Keratinocyte (primary cell): ENCODE measurements around the gene TPM4. TPM values are rescaled to one million over a fixed set of nuclear protein-coding genes. Genes with fewer than 3 reads are reported as not detected.

Experiments
- DNase-seq: peaks from one replicate; pipeline ENCODE4 v3.0.0-alpha.2; 2011; ENCODE audit warnings: low read depth, missing footprints, low spot score
- FAIRE-seq: peaks from 2 replicates; lab custom pipeline; 2011; peaks lifted over from hg19 to GRCh38; lab: Jason Lieb, UNC
- H2AFZ ChIP-seq: 2 replicates; pipeline ENCODE4 v1.6.0; 2012; ENCODE audit warnings: low read length, control low read depth, inconsistent platforms; ENCODE audit not compliant: control insufficient read depth
- H3K27ac ChIP-seq: 2 replicates; pipeline ENCODE4 v1.5.1; 2011; ENCODE audit warnings: low read length; ENCODE audit not compliant: control insufficient read depth, insufficient read depth
- H3K27me3 ChIP-seq: 3 replicates; pipeline ENCODE4 v1.6.0; 2011; ENCODE audit warnings: low read length; ENCODE audit not compliant: control insufficient read depth, insufficient read depth; ENCODE audit errors: extremely low read depth
- H3K36me3 ChIP-seq, 2 experiments: 2 replicates in 1 of 2; 3 replicates in 1 of 2; pipeline ENCODE4 v1.5.1; 2011; ENCODE audit warnings: low read length in 2 of 2, mild to moderate bottlenecking in 1 of 2; ENCODE audit not compliant: control insufficient read depth in 2 of 2, insufficient read depth in 2 of 2; ENCODE audit errors: extremely low read depth in 1 of 2
- H3K4me1 ChIP-seq: 3 replicates; pipeline ENCODE4 v1.5.1; 2011; ENCODE audit warnings: low read length; ENCODE audit not compliant: control insufficient read depth, insufficient read depth; ENCODE audit errors: extremely low read depth
- H3K4me2 ChIP-seq: 3 replicates; pipeline ENCODE4 v1.6.0; 2011; ENCODE audit warnings: low read depth, low read length; ENCODE audit not compliant: control insufficient read depth, insufficient read depth; ENCODE audit errors: extremely low read depth
- H3K4me3 ChIP-seq, 3 experiments: fragments of 200-600 bp in 1 of 3; sonication (generic) in 1 of 3; 2 replicates in 2 of 3; 3 replicates in 1 of 3; pipeline ENCODE4 v1.5.1; 2011 to 2016; ENCODE audit warnings: low read length in 3 of 3, mild to moderate bottlenecking in 3 of 3, control low read depth in 2 of 3, inconsistent platforms in 1 of 3, low read depth in 1 of 3, mixed read lengths in 1 of 3, mixed run types in 1 of 3, moderate library complexity in 1 of 3; ENCODE audit not compliant: control insufficient read depth in 2 of 3, insufficient read depth in 2 of 3; ENCODE audit errors: extremely low read depth in 1 of 3
- H3K79me2 ChIP-seq: 2 replicates; pipeline ENCODE4 v1.6.0; 2012; ENCODE audit warnings: low read length; ENCODE audit not compliant: control insufficient read depth, insufficient read depth
- H3K9ac ChIP-seq: 3 replicates; pipeline ENCODE4 v1.6.0; 2011; ENCODE audit warnings: low read length; ENCODE audit not compliant: control insufficient read depth, insufficient read depth; ENCODE audit errors: extremely low read depth
- H3K9me1 ChIP-seq: 3 replicates; pipeline ENCODE4 v1.6.0; 2011; ENCODE audit warnings: low read length; ENCODE audit not compliant: control insufficient read depth, insufficient read depth; ENCODE audit errors: extremely low read depth
- H3K9me3 ChIP-seq: 2 replicates; pipeline ENCODE4 v1.5.1; 2012; ENCODE audit warnings: low read depth, low read length; ENCODE audit not compliant: control insufficient read depth
- H4K20me1 ChIP-seq: 3 replicates; pipeline ENCODE4 v1.6.0; 2011; ENCODE audit warnings: low read length; ENCODE audit not compliant: control insufficient read depth, insufficient read depth; ENCODE audit errors: extremely low read depth
- CTCF ChIP-seq, 3 experiments: IDR thresholded peaks in 1 of 3; conservative IDR thresholded peaks in 1 of 3; optimal IDR thresholded peaks in 1 of 3; 2 replicates in 2 of 3; 3 replicates in 1 of 3; pipeline versions ENCODE3 to v1.5.1; 2011; ENCODE audit warnings: low read length in 3 of 3, mild to moderate bottlenecking in 3 of 3, moderate library complexity in 2 of 3, control low read depth in 1 of 3, inconsistent platforms in 1 of 3; ENCODE audit not compliant: insufficient read depth in 2 of 3; ENCODE audit errors: extremely low read depth in 1 of 3
- EZH2 ChIP-seq: IDR thresholded peaks from one replicate; pipeline ENCODE4 v1.6.1; 2012; ENCODE audit warnings: inconsistent platforms, mild to moderate bottlenecking, low read length, moderate library complexity
- dilution Hi-C: fragments of 300-500 bp; cut with MboI; formaldehyde crosslinking; loops from one replicate; pipeline ENCODE4 v1.7.0; 2020; ENCODE audit warnings: low sequenced_read_pairs; ENCODE audit not compliant: extremely low pct_ligation_motif_present
- polyA plus RNA-seq, 5 experiments: library from polyadenylated mRNA; depleted of rRNA in 3 of 5; stranded (reverse) in 3 of 5; stranded (forward) in 1 of 5; unstranded in 1 of 5; fragments of >200 nt; gene quantifications; 1 replicate in 1 of 5; 2 replicates in 3 of 5; 3 replicates in 1 of 5; pipeline versions ENCODE4 v1.2.1 to v1.2.3, GENCODE V29; 2011 to 2012; ENCODE audit warnings: missing spikeins in 2 of 5, low read depth in 1 of 5, low replicate concordance in 1 of 5

Gene TPM4
- polyA plus RNA-seq, 1 donor (not counting 4 experiments of a cell fraction or from before 2014, with no cell fraction given) = 646 TPM

- Histone ChIP-seq H3K27me3 (no peaks in the 10 kb centered on the region), H3K9me3 (peaks cover 5% of the 10 kb centered on the region), H4K20me1 (no peaks in the 10 kb centered on the region), H3K9me1 (no peaks in the 10 kb centered on the region), H2AFZ (no peak overlapping the region), H3K4me1 (no peaks in the 10 kb centered on the region), H3K4me3 (no peak overlapping the region), H3K27ac (no peak overlapping the region), H3K9ac (no peak overlapping the region), H3K79me2 (no peaks in the 10 kb centered on the region), H3K4me2 (no peak overlapping the region), H3K36me3 (no peaks in the 10 kb centered on the region)
- DNase-seq (no peak), FAIRE-seq (no peak)
- dilution Hi-C loops = no loop called here
- TF ChIP-seq CTCF (optimal IDR thresholded peaks at IDR 0.05 in 1 of 3, IDR thresholded peaks at IDR 0.05 in 1 of 3, conservative IDR thresholded peaks at IDR 0.05 in 1 of 3; ENCODE audit: extremely low read depth in 1 of 3, insufficient read depth in 2 of 3, low read length in 3 of 3) (no peak), EZH2 (no peak)
Measured at GRCh38 chr19:16052353-16052752, 23.9 kb upstream of the TPM4 start.

GRCh38 chr19:16057062-16057461 is 19.2 kb upstream of the TPM4 start:
- DNase-seq = no peak
- Histone ChIP-seq H3K4me3 (no peak overlapping the region), H3K4me2 (no peak overlapping the region), H3K9ac (no peak overlapping the region), H4K20me1 (no peaks in the 10 kb centered on the region), H3K79me2 (no peaks in the 10 kb centered on the region), H2AFZ (no peak overlapping the region), H3K27me3 (no peaks in the 10 kb centered on the region), H3K36me3 (no peaks in the 10 kb centered on the region), H3K9me3 (peaks cover 5% of the 10 kb centered on the region), H3K4me1 (no peaks in the 10 kb centered on the region), H3K27ac (no peak overlapping the region), H3K9me1 (no peaks in the 10 kb centered on the region)
- FAIRE-seq = no peak
- dilution Hi-C loops = no loop called here
- TF ChIP-seq CTCF (optimal IDR thresholded peaks at IDR 0.05 in 1 of 3, IDR thresholded peaks at IDR 0.05 in 1 of 3, conservative IDR thresholded peaks at IDR 0.05 in 1 of 3; ENCODE audit: extremely low read depth in 1 of 3, insufficient read depth in 2 of 3, low read length in 3 of 3) (no peak), EZH2 (no peak)
